ENCODE results near the gene TNFSF10. TPM values are rescaled to one million over a fixed set of nuclear protein-coding genes. Genes with fewer than 3 reads are reported as not detected.

TNFSF10 gene
- total and polyA plus RNA-seq, 9 of the 15 experiments (the other 6 are each of a cell fraction or from before 2014, with no cell fraction given): 0.07 to 1.3 (median 0.27) TPM; not detected in 1

- TF ChIP-seq HDAC8 (tag; IDR thresholded peaks at IDR 0.05) (no peak), NUFIP1 (IDR thresholded peaks at IDR 0.05; ENCODE audit: partially characterized antibody) (no peak), MYC (IDR thresholded peaks at IDR 0.05; ENCODE audit: low read depth, low read length) (peak; percentile 83), MYC (CRISPR knock-in tag; IDR thresholded peaks at IDR 0.05; ENCODE audit: borderline replicate concordance, low read depth) (no peak), ATF1 (CRISPR knock-in tag; IDR thresholded peaks at IDR 0.05) (no peak), ATF1 (tag; IDR thresholded peaks at IDR 0.05) (peak; percentile 47; the same call in 1 of the 2 replicates), JUND (IDR thresholded peaks at IDR 0.05; ENCODE audit: borderline replicate concordance, low read depth, low read length) (peak; percentile 49; the same call in 1 of the 2 replicates), JUND (tag; IDR thresholded peaks at IDR 0.05; ENCODE audit: borderline replicate concordance, low read depth, low read length) (no peak; the same call in 2 of the 3 replicates), MYNN (IDR thresholded peaks at IDR 0.05) (peak; percentile 98), MYNN (CRISPR knock-in tag; IDR thresholded peaks at IDR 0.05) (peak; percentile 52), ESRRA (IDR thresholded peaks at IDR 0.05; ENCODE audit: borderline replicate concordance, low read depth) (peak; percentile 68; the same call in 1 of the 2 replicates), RFX1 (IDR thresholded peaks at IDR 0.05) (peak; percentile 61), ZBTB7A (IDR thresholded peaks at IDR 0.05; ENCODE audit: borderline replicate concordance, control insufficient read depth, low read depth, low read length) (no peak), RFX5 (IDR thresholded peaks at IDR 0.05; ENCODE audit: low read depth, low read length) (no peak), ZNF586 (CRISPR knock-in tag; conservative IDR thresholded peaks at IDR 0.05) (no peak), SMAD4 (CRISPR knock-in tag; conservative IDR thresholded peaks at IDR 0.05) (peak; percentile 44), NR2C2 (CRISPR knock-in tag; IDR thresholded peaks at IDR 0.05) (no peak), NR2C2 (tag; IDR thresholded peaks at IDR 0.05) (peak; percentile 43; the same call in 1 of the 2 replicates), DACH1 (IDR thresholded peaks at IDR 0.05; ENCODE audit: partially characterized antibody) (no peak), FOSL1 (tag; conservative IDR thresholded peaks at IDR 0.05) (0 out of 2 replicates have a peak, but pooled peaks have one; percentile 21), HMBOX1 (IDR thresholded peaks at IDR 0.05) (peak; percentile 47; the same call in 1 of the 2 replicates), ZNF766 (CRISPR knock-in tag; conservative IDR thresholded peaks at IDR 0.05) (0 out of 2 replicates have a peak, but pooled peaks have one; percentile 42), RBM17 (IDR thresholded peaks at IDR 0.05; ENCODE audit: borderline replicate concordance, low read depth, low read length) (no peak), CEBPG (CRISPR knock-in tag; IDR thresholded peaks at IDR 0.05) (peak; percentile 38; the same call in 1 of the 2 replicates), CEBPG (tag; conservative IDR thresholded peaks at IDR 0.05 in 1 of 2, IDR thresholded peaks at IDR 0.05 in 1 of 2) (peak; percentile 76 to 85), HDAC1 (IDR thresholded peaks at IDR 0.05) (no peak)
- TF ChIP-seq, protein P1, sequence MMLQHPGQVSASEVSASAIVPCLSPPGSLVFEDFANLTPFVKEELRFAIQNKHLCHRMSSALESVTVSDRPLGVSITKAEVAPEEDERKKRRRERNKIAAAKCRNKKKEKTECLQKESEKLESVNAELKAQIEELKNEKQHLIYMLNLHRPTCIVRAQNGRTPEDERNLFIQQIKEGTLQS (IDR thresholded peaks at IDR 0.05): peak; percentile 52; the same call in 1 of the 2 replicates
- TF ChIP-seq, protein P1 (CRISPR knock-in tag; conservative IDR thresholded peaks at IDR 0.05): no peak
These were observed 5.3 kb downstream of the TNFSF10 start (continued) for GRCh38 chr3:172517859-172518466.

Measured in K562 (cell line).